Epithelial cell of esophagus (primary cell): ENCODE results near the gene FAM174B.

ENCODE experiments used
- DNase-seq: peaks from one replicate; pipeline ENCODE4 v3.0.0; 2010; ENCODE audit warnings: low read depth
- H3K4me3 ChIP-seq: 2 replicates; pipeline ENCODE4 v1.5.1; 2011; ENCODE audit warnings: mild to moderate bottlenecking, low read length, control low read depth
- TF ChIP-seq, protein P1 (sequence below): IDR thresholded peaks from 2 replicates; pipeline ENCODE4 v1.5.1; 2011; ENCODE audit warnings: low read depth, mild to moderate bottlenecking, low read length, control low read depth, inconsistent platforms; ENCODE audit not compliant: insufficient read depth; ENCODE audit errors: missing control alignments

Gene FAM174B

DNA sequence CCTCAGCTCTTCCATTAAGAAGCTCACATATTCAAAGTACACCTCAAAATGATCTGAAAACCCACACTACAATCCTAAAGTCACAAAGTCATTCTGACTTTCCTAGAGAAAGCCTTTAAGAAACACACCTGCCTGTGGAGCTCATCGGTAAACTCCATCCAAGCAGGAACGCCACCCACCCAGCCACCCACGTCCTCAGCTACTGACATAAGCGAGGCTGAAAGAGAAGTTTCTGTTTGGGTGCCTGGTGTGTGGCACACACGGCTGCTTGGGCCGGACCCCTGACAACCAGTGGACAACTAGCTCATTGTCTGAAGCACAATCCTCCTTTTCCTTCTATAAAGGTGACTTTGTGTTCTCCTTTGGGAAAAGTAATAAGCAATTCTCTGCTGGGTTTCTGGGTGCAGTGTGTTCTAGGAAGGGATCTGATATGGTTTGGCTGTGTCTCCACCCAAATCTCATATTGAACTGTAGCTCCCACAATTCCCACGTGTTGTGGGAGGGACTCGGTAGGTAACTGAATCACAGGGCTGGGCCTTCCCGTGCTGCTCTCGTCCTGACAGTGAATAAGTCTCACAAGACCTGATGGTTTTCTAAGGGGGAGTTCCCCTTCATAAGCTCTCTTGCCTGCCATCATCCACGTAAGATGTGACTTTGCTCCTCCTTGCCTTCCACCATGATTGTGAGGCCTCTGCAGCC, 26.1 kb downstream of the FAM174B start:
- TF ChIP-seq, protein P1, sequence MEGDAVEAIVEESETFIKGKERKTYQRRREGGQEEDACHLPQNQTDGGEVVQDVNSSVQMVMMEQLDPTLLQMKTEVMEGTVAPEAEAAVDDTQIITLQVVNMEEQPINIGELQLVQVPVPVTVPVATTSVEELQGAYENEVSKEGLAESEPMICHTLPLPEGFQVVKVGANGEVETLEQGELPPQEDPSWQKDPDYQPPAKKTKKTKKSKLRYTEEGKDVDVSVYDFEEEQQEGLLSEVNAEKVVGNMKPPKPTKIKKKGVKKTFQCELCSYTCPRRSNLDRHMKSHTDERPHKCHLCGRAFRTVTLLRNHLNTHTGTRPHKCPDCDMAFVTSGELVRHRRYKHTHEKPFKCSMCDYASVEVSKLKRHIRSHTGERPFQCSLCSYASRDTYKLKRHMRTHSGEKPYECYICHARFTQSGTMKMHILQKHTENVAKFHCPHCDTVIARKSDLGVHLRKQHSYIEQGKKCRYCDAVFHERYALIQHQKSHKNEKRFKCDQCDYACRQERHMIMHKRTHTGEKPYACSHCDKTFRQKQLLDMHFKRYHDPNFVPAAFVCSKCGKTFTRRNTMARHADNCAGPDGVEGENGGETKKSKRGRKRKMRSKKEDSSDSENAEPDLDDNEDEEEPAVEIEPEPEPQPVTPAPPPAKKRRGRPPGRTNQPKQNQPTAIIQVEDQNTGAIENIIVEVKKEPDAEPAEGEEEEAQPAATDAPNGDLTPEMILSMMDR, result no peak
- peak; percentile 9 for DNase-seq
- no peak overlapping the region for H3K4me3 ChIP-seq

DNA sequence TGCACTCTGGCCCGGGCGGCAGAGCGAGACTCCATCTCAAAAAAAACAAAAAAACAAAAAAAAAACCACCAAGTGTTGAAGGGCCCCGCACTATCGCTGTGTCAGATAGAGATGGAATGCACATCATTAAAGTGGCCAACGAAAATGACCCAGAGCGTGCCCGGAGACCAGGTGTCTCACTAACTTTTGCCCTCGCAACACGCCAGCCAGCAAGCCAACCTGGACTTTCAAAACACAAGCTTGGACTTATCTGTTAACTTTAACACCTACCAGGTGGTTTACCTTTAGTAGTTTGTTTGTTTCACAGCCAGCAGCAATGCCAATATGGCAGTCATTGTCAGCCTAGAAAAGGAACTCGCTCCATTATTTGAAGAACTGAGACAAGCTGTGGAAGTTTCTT, 28.6 kb downstream of the FAM174B start:
- DNase-seq, result no peak
- TF ChIP-seq, protein P1, result no peak
- H3K4me3 ChIP-seq, result no peak overlapping the region

DNA sequence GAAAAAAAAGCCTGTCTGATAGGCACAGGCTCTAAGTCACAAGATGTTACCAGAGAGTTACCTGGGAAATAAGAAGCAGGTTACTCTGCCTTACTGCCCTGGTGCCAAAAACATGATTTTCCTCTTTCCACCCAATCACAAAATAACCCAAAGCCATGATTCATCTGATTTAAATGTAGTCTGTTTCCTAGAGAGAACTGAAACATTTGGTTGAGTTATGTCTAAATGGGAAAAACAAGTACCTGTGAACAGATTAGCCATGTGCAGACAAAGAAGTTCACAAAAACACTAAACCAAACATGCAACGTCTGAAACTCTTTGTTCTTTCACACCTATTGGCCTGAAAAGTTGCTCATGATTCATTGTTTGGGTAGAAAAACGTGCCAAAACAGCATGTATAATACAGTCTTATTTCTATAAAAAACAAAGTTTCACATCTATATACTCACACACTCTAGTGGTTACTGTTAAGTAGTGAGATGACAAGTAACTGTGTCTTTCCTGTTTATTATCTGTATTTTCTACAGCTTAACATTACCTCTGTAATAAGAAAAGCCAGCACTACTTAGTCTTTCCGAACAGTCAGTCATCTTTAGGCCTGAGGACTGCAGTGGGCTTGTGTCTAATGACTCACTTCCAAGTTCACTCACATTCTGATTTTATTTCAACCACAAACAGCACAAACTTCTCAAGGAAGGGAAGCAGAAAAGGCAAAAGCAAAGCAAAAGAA, 30.2 kb downstream of the FAM174B start:
- H3K4me3 ChIP-seq, result no peak overlapping the region
- TF ChIP-seq, protein P1, result no peak
- peak; percentile 16 for DNase-seq

DNA sequence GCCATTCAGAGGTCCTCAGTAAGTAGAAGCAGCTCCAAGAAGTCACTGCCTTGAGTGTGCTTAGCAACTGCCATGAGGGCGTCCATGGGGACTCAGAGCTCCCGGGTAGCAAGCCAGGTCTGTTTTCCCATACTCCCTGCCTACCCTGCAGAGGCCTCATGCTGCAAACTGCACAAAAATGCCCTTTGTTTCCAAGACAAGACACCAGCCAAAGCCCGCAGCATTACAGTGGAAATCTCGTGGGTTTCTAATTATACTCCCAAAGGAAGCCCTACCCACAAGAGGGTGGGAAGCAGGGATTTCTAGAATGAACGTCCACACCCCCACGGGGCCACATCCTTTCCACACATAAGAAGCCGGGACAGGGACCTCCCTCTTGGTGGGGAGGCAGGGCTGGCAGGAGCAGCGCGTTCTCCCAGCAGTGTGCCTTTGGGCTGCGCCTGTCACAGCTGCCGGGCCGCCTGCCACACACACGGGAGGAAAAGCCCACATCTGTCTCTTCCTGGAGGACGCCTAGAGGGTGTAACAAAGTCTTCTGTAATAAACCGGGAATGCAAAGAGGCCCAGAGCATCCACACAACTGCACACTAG, 31.1 kb downstream of the FAM174B start:
- no peak overlapping the region for H3K4me3 ChIP-seq
- no peak for DNase-seq
- TF ChIP-seq, protein P1, result no peak

DNA sequence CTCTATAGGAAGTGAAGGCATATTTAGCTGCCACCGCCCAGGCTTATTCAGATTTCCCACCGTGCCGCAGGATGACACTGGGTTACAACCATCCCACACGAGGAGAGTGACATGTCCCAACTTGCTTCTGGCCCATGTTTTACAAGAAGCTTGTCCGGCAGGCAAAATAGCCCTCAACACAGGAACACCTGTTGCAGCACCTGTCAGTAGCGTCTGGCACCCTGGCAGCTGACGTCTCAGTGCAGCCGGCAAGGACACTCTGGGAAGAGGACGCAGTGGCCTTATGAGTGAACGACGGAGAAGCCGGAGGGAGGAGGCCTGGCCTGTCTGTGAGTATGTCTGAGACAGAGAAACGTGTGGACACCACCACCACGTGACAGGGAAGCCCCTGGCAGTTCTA, 32.1 kb downstream of the FAM174B start:
- peak; percentile 68 for DNase-seq
- TF ChIP-seq, protein P1, result no peak
- no peak overlapping the region for H3K4me3 ChIP-seq

DNA sequence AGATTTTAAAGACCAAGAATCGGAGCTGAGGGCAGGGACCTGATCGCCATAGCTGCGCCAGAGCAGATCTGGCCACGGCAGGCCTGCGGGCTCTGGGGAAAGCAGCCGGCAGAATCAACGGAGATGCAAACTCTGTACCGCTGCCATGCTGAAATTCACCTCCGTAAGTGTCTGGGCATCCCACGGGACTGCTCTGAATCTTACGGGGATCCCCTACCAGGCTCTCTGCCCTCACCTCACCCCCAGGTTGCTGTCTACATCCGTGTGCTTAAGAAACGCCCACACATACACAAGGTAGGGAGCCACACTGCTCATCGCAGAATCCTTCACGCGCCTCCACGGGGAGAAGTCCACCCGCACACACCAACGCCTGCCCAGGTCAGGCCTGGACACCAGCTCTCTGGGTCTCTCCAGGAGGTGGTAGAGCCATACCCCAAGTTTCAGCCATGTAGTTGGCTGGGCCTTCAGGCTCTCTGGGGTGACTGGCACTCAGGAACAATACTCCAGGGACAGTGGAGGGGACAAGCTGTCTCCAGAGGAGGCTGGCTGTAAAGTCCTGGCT, 33.5 kb downstream of the FAM174B start:
- no peak overlapping the region for H3K4me3 ChIP-seq
- TF ChIP-seq, protein P1, result no peak
- DNase-seq, result no peak
